HCT116 (cell line): ENCODE results near the gene ANKHD1. TPM values are rescaled to one million over a fixed set of nuclear protein-coding genes. Genes with fewer than 3 reads are reported as not detected.
"Not testable (repeated sequence)": the region's sequence is repeated elsewhere in the genome, so short reads cannot be mapped to it uniquely, and the experiment has no call there.

Source experiments
- ATAC-seq: fragments of 200-7000 bp; cut with Tn5 transposase; 2 replicates; pipeline ENCODE4 v1.9.1; 2020; ENCODE audit warnings: mild to moderate bottlenecking, moderate library complexity
- BruUV-seq: library from RNA; stranded (reverse); fragments of 400-500 nt; replicated peaks from 2 replicates; lab custom pipeline; 2021; lab: Mats Ljungman, UMichigan
- CTCF ChIA-PET: fragments of 300-600 bp; sonication (Branson Sonifier 250); formaldehyde crosslinking; loops from one replicate; lab custom pipeline; 2021; ENCODE audit warnings: antibody characterized with exemption; lab: Charles Lee
- POLR2A ChIA-PET: fragments of 300-600, 350-600 bp; sonication (Branson Sonifier 250); formaldehyde crosslinking; loops from one replicate; lab custom pipeline; 2021; ENCODE audit warnings: antibody characterized with exemption; lab: Charles Lee
- RAD21 ChIA-PET, 2 experiments: fragments of 300-600 bp; sonication (Branson Sonifier 250); formaldehyde crosslinking; loops; one replicate each; lab custom pipeline; 2023; ENCODE audit warnings: low total read pairs in 2 of 2; ENCODE audit not compliant: uncharacterized antibody in 2 of 2, unreplicated experiment in 2 of 2, low non-redundant PET in 1 of 2; lab: Charles Lee
- DNase-seq: peaks from one replicate; pipeline ENCODE4 v3.0.0-alpha.2; 2010; ENCODE audit warnings: low read depth, low spot score
- H2AFZ ChIP-seq: fragments of 200-600 bp; shearing (Covaris generic), sonication (generic); 2 replicates; pipeline ENCODE4 v1.6.1; 2017; ENCODE audit warnings: low read depth, mixed run types, mixed read lengths, antibody characterized with exemption, low read length; ENCODE audit not compliant: poor library complexity, severe bottlenecking
- H3K27ac ChIP-seq: 2 replicates; pipeline ENCODE4 v1.5.1; 2012; ENCODE audit warnings: low read depth, low read length
- H3K27me3 ChIP-seq: fragments of 200-600 bp; sonication (generic); 2 replicates; pipeline ENCODE4 v1.6.1; 2016; ENCODE audit warnings: mixed run types, low read length, mixed read lengths; ENCODE audit not compliant: insufficient read depth
- H3K36me3 ChIP-seq, 2 experiments: fragments of 200-500 bp in 1 of 2; fragments of 200-600 bp in 1 of 2; sonication (Bioruptor generic) in 1 of 2; sonication (generic) in 1 of 2; 2 replicates each; pipeline versions ENCODE4 v1.5.1 to v1.6.1; 2014 to 2016; ENCODE audit warnings: low read length in 2 of 2, inconsistent platforms in 1 of 2, mixed read lengths in 1 of 2, mixed run types in 1 of 2; ENCODE audit not compliant: insufficient read depth in 2 of 2, control insufficient read depth in 1 of 2
- H3K4me1 ChIP-seq, 2 experiments: fragments of 200-600 bp in 1 of 2; sonication (generic) in 1 of 2; 2 replicates each; pipeline versions ENCODE4 v1.5.1 to v1.6.1; 2012 to 2017; ENCODE audit warnings: low read length in 2 of 2, inconsistent platforms in 1 of 2, mild to moderate bottlenecking in 1 of 2, mixed read lengths in 1 of 2, mixed run types in 1 of 2, moderate library complexity in 1 of 2; ENCODE audit not compliant: insufficient read depth in 2 of 2, control insufficient read depth in 1 of 2
- H3K4me2 ChIP-seq: fragments of 200-600 bp; sonication (generic); 2 replicates; pipeline ENCODE4 v1.6.1; 2017; ENCODE audit warnings: mixed run types, low read length, mixed read lengths
- H3K4me3 ChIP-seq, 2 experiments: fragments of 200-600 bp in 1 of 2; sonication (generic) in 1 of 2; replicated peaks in 1 of 2; 2 replicates each; pipeline ENCODE4 v1.5.1; 2011 to 2016; ENCODE audit warnings: low read length in 2 of 2, control low read depth in 1 of 2, low read depth in 1 of 2, mild to moderate bottlenecking in 1 of 2, mixed read lengths in 1 of 2, mixed run types in 1 of 2
- H3K79me2 ChIP-seq: fragments of 200-600 bp; sonication (generic); 2 replicates; pipeline ENCODE4 v1.6.1; 2017; ENCODE audit warnings: mild to moderate bottlenecking, mixed run types, low read length, moderate library complexity, mixed read lengths; ENCODE audit not compliant: insufficient read depth
- H3K9ac ChIP-seq: fragments of 200-600 bp; sonication (generic); 2 replicates; pipeline ENCODE4 v1.6.1; 2016; ENCODE audit warnings: low read length, mixed read lengths
- H3K9me2 ChIP-seq: fragments of 200-600 bp; sonication (generic), shearing (Covaris generic); 2 replicates; pipeline ENCODE4 v1.6.1; 2017; ENCODE audit warnings: mixed run types, mild to moderate bottlenecking, moderate library complexity; ENCODE audit not compliant: insufficient read depth
- H3K9me3 ChIP-seq, 2 experiments: fragments of 200-500 bp in 1 of 2; fragments of 200-600 bp in 1 of 2; sonication (Bioruptor generic) in 1 of 2; sonication (generic) in 1 of 2; 2 replicates each; pipeline ENCODE4 v1.6.1; 2014 to 2017; ENCODE audit warnings: low read length in 2 of 2, mixed read lengths in 2 of 2, inconsistent platforms in 1 of 2, low read depth in 1 of 2, mild to moderate bottlenecking in 1 of 2, mixed run types in 1 of 2, moderate library complexity in 1 of 2; ENCODE audit not compliant: control insufficient read depth in 1 of 2, insufficient read depth in 1 of 2
- H4K20me1 ChIP-seq: fragments of 200-600 bp; sonication (generic), shearing (Covaris generic); 2 replicates; pipeline ENCODE4 v1.6.1; 2017; ENCODE audit warnings: mixed run types, mild to moderate bottlenecking, moderate library complexity; ENCODE audit not compliant: insufficient read depth
- CEBPB ChIP-seq: IDR thresholded peaks from 2 replicates; pipeline ENCODE4 v1.6.1; 2012; ENCODE audit warnings: low read depth
- ZBTB33 ChIP-seq: IDR thresholded peaks from 2 replicates; pipeline ENCODE4 v1.6.1; 2011; ENCODE audit warnings: mild to moderate bottlenecking, low read length, moderate library complexity; ENCODE audit not compliant: insufficient replicate concordance; ENCODE audit errors: extremely low read depth
- intact Hi-C: fragments of 100-400 bp; cut with micrococcal nuclease; formaldehyde crosslinking; loops from 2 replicates; pipeline ENCODE4 v1.10.0; 2022
- total RNA-seq: library from RNA; stranded (reverse); gene quantifications from one replicate; pipeline ENCODE4 v1.2.1, GENCODE V29; 2021; ENCODE audit not compliant: unreplicated experiment

Gene ANKHD1
- total RNA-seq, 1 experiment from 2014 or later = 80.8 TPM

- H3K4me1 ChIP-seq, H3K9me2 ChIP-seq, H3K4me3 ChIP-seq, H3K4me2 ChIP-seq, DNase-seq, H3K27ac ChIP-seq, H3K9me3 ChIP-seq, ATAC-seq, CTCF ChIA-PET, H3K36me3 ChIP-seq, H3K79me2 ChIP-seq, RAD21 ChIA-PET, H3K27me3 ChIP-seq, H2AFZ ChIP-seq, H4K20me1 ChIP-seq, BruUV-seq, POLR2A ChIA-PET, H3K9ac ChIP-seq: not testable (repeated sequence)
- intact Hi-C loops = loop anchor here (5.0 kb wide), 1 partner anchor 58 kb away; the partner anchor contains the start of gene TMCO6
These were observed 177.6 kb downstream of the ANKHD1 start for GRCh38 chr5:140579188-140579747.

GRCh38 chr5:140587495-140587894 lies 185.9 kb downstream of the ANKHD1 start:
- H3K27ac ChIP-seq = no peak overlapping the region
- TF ChIP-seq ZBTB33 = no peak
- no peak for TF ChIP-seq CEBPB
- TF ChIP-seq, all 23 proteins: peak for 0
- ATAC-seq = no peak
- no peaks in the 10 kb centered on the region; a peak in 1 of 4 replicates for H3K4me1 ChIP-seq
- DNase-seq = no peak
- H3K9me2 ChIP-seq = no peaks in the 10 kb centered on the region
- H2AFZ ChIP-seq = no peak overlapping the region
- ChIA-PET RAD21 (interaction anchor here in 1 of 2 experiments (0.7 kb wide), 1 partner anchor 47 kb away, joined by 3 read pairs; no protein-coding TSS in a partner anchor), POLR2A (no interaction called here), CTCF (no interaction called here)
- no peaks in the 10 kb centered on the region for H3K36me3 ChIP-seq
- no TSS peak for BruUV-seq
- no peaks in the 10 kb centered on the region for H3K9me3 ChIP-seq
- H3K9ac ChIP-seq = no peak overlapping the region
- H3K27me3 ChIP-seq = no peaks in the 10 kb centered on the region
- H3K79me2 ChIP-seq = no peaks in the 10 kb centered on the region
- no peak overlapping the region for H3K4me3 ChIP-seq
- H4K20me1 ChIP-seq = no peaks in the 10 kb centered on the region
- H3K4me2 ChIP-seq = no peak overlapping the region
- intact Hi-C loops = no loop called here
